GM19468 (cell line): ENCODE data around the gene STT3B.

Experiments used
- ATAC-seq: cut with Tn5 transposase; IDR thresholded peaks from one replicate; pipeline ENCODE4 v1.9.1; 2021; ENCODE audit warnings: mild to moderate bottlenecking, moderate library complexity, moderate number of reproducible peaks; ENCODE audit not compliant: unreplicated experiment; ENCODE audit errors: extremely low read depth

STT3B gene

DNA sequence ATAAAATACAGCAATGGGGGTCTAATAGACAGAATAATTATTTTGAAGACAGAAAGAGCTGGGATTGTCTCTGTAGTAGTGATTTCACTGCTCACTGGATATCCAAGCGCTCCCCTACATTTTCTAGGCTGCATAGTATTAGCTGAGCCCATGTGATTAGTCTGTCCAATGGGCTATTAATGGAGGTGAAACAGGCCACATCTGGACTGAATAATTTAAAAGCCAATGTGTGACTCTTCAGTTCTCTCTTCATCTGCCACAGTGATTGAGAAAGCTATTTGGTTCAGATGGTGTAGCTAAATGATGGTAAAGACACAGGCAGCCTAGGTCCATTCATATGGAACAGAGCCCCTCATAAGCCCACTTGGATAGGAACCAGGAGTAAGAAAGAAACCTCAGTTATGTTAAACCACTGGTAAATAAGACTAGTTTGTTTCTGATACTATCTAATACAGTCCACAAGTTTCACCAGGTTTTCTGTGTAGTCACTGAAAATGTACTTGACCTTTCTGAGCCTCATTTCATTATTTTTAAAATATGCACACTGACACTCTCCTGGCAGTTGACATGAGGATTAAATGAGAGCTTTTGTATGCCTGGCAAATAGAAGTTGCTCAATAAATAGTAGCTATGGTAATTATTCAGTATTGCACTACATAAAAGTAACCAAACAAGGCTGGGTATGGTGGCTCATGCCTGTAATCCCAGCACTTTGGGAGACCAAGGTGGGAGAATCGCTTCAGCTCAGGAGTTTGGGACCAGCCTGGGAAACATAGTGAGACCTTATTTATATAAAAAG, 17.0 kb upstream of the STT3B start:
- ATAC-seq, result no peak

DNA sequence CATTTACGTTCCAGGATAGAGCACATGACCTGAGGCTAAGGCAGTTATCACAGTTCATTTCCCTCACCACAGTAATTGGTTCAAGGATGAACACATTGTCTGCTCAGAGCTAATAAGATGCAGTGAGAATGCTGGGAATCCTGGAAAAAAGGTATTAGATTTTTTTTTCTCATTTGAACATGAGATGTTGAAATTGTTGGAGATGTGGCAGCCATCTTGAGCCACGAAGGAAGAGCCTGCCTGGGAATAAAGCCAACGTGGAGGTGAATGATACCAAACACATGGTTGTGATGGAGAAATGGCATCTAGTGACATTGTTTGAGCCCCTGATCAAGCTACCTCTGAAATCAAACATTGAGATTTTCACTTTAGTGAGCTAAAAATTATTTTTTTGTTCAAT, 16.0 kb upstream of the STT3B start:
- ATAC-seq, result no peak

DNA sequence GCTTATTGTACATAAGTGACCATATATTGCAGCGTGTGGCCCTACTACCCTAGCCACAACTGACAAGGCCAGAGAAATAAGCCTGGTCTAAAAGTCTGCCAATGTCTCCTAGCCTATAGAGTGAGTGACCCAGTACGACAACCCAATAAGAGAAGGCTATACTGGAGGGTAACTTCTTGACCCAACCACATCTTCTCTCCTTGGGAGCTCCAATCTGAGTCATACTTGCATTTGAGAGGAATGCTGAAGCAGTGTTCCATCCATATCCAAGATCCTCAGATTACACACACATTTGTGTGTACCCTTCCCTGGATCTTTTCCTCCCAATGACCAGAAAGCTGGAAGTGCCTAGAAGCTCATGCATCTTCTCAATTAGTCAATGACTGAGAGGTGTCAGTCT, 11.3 kb upstream of the STT3B start:
- ATAC-seq, result no peak

DNA sequence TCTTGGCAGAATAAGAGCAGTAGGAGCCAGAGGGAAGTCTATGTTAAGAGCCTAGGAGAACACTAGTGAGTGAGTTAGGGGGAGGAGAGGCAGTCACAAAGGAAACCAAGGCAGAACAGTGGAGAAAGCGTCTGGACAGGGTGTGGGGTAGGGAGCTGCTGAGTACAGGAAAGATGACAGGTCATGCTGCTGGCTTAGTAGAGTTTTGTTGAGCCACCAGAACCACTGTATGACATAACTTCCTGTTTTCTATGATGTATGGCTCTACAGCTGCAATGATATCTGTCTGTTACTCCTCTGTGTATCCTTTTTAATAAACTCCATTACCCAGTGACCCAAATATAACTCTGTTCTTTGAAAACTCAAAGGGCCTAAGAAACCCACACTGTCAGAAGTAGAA, 10.6 kb upstream of the STT3B start:
- ATAC-seq, result no peak

DNA sequence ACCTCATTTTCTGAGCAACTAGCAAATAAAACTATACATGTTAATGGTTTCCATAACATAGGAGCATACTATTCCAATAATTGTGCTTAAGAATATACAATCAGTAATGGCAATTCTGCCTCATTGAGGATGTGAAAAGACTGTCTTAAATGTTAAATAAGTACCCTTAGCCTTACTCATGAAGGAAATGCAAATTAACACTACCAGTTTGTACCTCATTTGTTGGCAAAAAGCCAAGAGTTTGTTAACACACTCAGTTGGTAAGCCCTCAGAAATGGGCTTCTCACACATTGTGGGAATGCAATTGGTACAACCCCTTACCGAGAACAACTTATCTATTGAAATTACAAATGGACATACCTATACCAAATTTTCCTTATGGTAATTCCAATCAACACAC, 9.2 kb upstream of the STT3B start:
- ATAC-seq, result no peak

DNA sequence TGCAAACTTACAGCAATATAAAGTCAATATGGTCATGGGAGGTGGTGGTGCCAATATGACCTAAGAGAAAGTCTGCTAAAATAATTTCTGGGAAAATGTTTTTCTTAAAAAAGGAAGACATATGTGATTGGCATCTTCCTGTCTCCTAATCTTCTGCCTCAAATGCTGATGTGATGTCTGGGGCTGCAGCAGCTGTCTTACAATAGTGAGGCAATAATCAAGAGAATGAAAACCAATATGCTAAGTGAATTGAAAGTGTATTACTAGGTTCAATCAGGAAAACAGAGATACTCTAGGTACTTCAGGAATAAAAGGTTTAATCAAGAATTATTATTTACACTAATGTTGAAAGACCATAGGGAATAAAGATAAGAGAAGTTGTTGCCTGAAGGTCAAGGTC, 7.2 kb upstream of the STT3B start:
- no peak for ATAC-seq

DNA sequence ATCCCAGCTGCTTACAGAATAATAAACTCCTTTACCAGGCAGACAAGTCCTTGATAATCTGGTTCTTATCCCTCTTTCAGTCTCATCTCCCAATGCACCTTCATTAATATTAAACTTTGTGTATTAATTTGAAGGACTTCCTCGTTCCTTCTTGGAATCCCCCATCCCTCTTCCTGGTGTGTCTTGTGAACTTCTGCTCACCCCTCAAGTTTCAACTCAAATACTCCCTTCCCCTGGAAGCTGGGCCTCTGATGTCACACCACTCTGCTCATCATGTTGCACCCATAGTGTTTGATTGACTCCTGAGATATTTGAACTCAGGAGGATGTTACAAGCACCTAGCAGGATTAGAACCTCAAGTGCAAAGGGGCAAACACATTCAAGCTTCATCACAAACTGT, 3.3 kb upstream of the STT3B start:
- ATAC-seq, result no peak

DNA sequence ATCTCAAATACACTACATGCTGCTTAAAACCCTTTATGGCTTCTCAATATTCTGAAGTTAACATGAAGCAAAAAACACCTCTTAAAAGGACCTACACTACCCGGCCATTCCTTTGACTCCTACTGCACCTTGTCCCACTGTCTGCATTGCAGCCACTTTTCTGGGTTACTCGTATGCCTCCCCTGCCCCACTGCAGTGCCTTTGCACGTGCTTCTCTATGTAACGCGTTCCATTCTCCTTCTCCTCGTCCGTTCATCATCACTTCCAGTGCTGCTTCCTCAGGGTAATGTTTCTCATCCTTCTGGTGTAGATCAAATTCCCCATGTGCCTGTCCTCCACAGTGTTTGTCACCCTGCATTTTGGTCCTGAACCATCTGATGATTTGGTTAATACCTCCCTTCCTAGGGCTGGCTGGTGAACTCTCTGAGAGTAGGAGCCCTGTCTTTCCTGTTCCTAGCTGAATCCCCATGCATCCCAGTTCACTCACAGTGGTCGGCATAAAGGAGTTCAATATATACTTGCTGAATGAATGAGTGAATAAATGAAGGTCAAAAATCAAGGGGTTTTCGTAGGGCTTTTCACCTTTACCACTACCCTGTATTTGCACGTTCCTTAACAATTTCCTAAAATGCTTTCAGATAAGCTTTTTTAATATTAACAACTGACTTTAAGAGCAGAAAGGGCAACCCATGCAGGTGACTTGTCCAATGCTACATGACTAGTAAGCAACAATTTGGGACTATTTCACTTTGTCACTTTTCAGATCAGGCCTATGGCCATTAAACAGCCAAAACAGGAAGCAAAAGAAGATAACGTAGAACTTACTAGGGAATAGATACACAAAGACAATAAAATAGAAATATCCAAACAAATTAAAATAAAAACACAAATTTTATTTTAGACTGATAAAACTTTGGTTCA, 2.4 kb upstream of the STT3B start:
- no peak for ATAC-seq

DNA sequence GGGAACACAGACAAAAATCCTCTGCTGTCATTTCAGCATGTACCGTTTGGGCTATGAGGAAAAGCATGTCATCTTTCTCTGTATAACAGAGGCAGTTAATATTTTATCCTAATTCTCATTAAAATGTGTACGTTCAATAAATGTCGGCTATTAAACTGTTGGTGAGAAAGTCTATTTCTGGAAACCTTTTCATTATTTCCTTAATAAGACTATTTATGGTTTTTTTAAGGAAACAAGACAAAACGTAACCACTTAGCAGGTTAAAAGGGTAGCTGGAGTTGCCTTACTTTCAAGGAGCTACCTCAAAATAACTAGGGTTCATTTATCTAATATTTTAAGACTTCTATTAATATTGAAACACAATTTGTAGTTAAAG, 1.8 kb upstream of the STT3B start:
- ATAC-seq, result no peak

GRCh38 chr3:31531452-31531991, 1.2 kb upstream of the STT3B start:
- ATAC-seq, result no peak

DNA sequence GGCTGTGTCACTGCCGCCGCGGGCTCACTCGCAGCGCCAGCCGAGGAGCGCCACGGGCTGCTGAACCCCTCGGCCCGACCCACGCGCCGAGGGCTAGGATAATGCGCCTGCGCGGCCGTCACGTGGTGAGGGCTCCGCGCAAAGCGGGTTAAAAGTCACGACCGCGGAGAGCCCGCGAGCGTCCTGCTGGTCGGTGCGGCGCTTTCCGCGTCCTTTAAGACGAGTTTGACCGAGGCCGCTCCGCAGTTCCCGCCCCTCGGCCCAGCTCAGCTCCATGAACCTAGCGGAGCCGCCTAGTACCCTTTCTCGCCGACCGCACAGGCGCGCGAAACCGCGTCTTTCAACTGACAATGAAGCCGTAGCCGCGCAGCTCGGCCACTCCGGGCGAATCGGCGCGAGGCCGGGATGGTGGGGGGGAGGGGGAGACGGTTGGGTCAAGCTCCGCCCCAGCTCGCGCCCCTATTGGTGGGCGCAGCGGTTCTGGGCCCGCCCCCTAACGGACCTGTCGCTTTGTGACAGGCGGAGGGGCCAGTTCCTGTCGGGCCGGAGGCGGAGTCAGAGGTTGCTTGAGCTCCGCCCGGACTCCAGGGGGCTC, 636 bp upstream of the STT3B start:
- ATAC-seq, result peak; percentile 88

GRCh38 chr3:31533169-31534064, 692 bp downstream of the STT3B start:
- ATAC-seq, result no peak

- no peak for ATAC-seq
Measured at GRCh38 chr3:31534065-31534425, 1.3 kb downstream of the STT3B start.

DNA sequence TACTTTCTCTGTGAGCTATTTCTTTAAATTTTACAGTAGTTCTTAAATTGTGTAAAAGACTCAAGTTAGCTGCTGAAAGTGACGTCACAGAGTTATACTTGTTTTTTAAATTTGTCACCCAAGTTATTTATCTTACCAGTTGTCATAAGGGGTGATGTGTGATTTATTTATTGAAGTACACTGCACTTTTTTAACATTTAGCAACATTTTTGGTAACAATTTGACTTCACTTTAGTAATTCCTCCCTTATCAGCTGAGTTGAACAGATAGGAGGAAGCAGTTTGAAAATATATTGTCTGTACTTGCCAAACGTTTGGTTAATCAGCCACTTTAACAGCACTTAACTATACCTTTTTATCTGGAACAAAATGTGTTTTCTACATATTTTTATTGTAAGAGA, 3.8 kb downstream of the STT3B start:
- ATAC-seq, result no peak

- ATAC-seq, result no peak
Measured at GRCh38 chr3:31538801-31539200, 6.1 kb downstream of the STT3B start.

GRCh38 chr3:31539275-31539674, 6.5 kb downstream of the STT3B start:
- ATAC-seq, result no peak

GRCh38 chr3:31541089-31541488, 8.4 kb downstream of the STT3B start:
- ATAC-seq, result no peak

DNA sequence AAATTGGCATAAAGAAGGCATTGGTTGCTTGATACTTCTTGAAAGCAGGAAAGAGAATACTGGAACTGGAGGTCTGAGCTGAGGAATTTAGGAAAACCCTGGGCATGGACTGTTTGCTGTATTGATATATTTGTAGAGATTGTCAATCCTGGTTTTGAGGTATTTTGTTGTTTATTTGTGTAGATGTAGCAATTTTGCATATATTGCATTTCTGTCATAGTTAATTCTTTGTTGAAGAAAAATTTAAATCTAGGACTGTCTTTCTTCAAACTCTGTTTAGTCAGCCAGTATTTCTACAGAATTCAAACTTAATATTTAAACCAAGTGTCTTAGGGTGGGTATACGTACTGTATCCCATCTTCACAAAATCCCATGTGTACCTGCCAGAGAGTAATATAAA, 9.5 kb downstream of the STT3B start:
- no peak for ATAC-seq

DNA sequence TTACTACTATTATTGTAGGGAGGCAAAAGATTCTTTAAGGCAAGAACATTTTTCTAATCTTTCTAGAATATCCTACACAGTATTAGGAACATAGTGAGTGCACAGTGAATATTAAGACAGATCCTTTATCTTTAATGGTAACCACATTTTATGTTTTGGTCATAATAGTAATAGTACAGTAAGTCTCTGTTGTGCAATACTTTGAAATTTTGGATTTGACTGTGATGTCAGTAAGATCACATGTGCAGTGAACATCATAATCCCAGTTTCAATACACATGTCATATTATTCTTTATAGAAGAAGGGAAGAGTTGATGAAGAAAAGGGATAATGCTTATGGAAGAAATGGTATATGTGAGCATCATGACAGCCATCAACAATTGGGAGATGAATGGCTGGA, 10.7 kb downstream of the STT3B start:
- no peak for ATAC-seq

GRCh38 chr3:31544634-31545033, 11.9 kb downstream of the STT3B start:
- ATAC-seq, result no peak
